ENCODE data around the gene THRB.

THRB gene

DNA sequence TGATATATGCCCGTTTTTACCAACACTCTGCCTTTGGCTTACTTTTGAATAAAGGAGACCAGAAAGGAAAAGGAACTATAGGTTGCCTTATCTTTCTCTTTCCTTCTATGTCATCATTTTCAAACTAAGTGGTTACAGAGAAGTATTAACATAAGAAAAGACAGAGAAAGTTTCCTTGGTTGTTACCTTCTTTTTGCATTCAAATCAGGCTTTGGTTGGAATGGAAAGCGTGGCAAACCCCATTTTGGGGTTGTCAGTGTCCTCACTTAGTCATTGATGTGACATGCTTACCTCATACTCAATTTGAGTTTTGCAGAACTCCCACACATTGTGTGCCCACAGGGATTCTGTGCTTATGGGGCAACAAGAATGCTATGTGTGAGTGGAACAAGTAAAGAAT lies 3.7 kb upstream of the THRB start:
- no peak overlapping the region for H3K4me3 ChIP-seq (replicated peaks; ENCODE audit: low read depth, low read length)
- no peak for DNase-seq (ENCODE audit: low read depth)
- TF ChIP-seq CTCF (IDR thresholded peaks at IDR 0.05; ENCODE audit: low read length, missing control alignments) = no peak

DNA sequence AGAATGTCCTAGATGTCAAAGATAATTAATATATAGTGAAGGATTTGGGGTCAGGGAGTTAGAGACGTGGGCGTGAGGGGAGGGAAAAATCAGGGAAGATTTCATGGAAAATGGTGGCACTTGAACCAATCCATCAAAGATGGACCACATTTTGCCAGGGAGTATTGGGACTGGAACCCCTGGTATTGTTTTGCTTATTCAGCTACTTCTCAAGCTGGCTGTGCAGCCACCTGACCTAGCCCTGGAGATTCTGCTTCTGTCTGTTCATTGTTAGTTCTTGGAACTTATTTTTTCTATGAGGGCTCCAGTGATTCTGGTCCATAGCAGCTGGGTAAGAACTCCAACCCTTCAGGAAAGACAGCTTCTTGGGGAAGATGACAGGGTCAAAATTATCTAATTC lies 3.3 kb upstream of the THRB start:
- H3K4me3 ChIP-seq (replicated peaks; ENCODE audit: low read depth, low read length) = no peak overlapping the region
- TF ChIP-seq CTCF (IDR thresholded peaks at IDR 0.05; ENCODE audit: low read length, missing control alignments) = no peak
- no peak for DNase-seq (ENCODE audit: low read depth)

DNA sequence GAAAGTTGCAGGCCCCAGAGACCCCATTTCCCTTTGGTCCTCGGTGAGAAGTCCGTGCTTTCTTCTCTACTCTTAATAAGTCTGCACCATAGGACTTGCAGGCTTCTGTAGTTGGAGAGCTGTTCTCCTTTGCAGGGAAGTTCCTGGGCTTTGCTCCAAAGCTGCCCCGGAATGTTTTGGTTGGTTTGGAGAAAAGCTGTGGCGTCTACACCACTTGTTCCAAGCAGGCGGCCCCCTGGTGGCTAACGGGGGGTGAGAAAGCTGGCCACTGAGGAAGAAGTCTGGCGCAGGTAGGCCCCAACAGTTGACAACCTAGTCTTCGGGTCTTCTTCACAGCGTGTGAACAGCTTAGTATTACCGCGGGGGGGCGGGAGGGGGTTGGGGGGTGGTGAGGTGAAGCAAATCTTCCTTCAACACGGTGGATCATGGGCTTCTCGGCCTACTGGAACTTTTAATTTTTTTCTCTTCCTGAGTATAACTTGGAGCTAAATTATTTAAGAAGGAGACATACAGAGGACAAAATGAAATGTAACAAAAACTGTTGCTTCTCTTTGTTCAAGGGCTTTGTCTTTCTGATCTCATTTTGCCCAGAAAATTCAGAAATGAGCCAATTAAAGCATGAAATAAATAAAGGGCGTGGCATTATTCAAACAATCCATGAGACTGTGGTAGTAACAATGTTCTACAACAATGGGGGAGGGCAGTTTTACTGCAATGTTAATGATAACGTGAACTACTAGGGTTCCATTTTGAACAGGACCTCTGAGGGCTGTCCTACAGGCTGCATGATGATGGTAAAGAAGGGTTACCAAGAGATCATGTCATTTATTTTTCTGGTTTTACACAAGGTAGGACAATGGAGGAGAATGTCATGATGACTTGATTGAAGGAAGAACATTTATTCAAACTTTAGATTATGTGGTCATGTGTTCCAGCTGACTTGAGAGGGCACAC lies 2.2 kb upstream of the THRB start:
- peak; percentile 41 for TF ChIP-seq CTCF (IDR thresholded peaks at IDR 0.05; ENCODE audit: low read length, missing control alignments)
- DNase-seq (ENCODE audit: low read depth) = peak; percentile 69
- no peak overlapping the region for H3K4me3 ChIP-seq (replicated peaks; ENCODE audit: low read depth, low read length)

DNA sequence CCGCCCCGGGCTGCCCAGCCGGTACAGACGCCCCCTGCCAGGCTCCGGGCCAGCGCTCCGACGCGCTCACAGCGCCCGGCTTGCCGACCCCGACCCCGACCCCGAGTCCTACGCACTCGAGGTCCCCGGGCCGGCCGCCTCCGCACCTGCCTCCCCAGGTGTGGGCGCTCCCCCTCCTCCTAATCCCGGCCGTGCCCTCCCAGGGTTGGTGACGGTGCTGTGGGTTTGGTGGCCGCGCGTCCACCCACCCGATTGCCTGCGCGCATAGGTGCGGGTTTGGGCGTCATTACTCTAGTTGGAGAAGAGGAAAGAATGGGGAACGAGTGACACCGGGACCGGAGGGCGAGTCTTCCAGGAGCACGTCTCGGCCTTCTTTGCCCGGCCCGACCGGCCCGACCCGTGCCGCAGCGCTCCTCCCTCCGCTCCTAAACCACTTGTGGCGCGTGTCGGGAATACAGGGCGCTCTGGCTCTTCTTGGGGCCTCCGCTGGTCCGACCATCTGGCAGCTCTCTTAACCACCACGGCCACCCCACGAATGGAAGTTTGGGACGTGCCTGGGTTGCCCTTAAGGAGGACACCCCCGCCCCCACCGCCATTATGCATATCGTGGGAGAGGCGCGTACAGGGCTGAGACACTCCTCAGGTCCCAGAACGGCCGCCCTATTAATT lies 810 bp upstream of the THRB start:
- DNase-seq (ENCODE audit: low read depth) = no peak
- peak overlapping the region; percentile 51 for H3K4me3 ChIP-seq (replicated peaks; ENCODE audit: low read depth, low read length)
- TF ChIP-seq CTCF (IDR thresholded peaks at IDR 0.05; ENCODE audit: low read length, missing control alignments) = no peak

DNA sequence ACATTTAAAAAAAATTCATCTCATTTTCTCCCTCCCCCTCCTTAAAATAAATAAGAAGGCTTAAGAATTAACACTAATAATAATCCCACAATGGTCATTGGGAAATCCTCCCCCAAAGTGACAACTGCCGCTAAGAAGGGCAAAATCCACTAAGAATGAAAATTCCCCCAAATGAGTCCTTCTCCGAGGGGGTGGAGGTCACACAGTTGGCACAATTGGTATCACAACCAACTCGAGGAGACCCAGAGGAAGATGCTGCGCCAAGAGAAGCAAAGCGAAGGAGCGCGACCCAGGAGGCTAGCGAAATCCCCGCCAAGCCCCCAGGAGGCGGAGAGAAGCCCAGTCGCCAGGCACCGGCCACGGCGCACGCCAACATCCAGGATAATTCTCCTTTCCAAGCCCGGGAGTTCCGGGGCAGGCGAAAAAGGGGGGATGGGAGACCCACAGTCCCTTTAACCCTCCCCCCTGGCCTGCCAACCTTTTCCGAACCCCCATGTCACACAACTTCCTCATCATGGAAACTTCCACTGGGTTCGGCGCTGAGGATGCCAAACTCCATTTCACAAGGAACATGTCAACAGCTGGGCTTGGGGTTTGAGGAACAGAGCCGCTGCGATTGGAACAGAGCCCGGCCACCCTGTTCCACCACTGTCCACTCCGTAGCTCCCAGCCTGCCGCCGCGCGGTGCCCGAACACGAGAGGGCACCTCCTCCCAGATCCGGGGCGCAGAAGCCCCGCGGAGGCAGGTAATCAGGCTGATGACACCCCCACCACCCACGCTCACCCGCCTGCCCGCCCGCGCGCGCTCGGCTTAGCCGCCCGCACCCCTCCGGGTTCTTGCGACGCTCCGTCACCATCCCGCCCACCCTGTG lies 668 bp downstream of the THRB start:
- peak overlapping the region; percentile 51 for H3K4me3 ChIP-seq (replicated peaks; ENCODE audit: low read depth, low read length)
- DNase-seq (ENCODE audit: low read depth) = peak; percentile 26
- no peak for TF ChIP-seq CTCF (IDR thresholded peaks at IDR 0.05; ENCODE audit: low read length, missing control alignments)

GRCh38 chr3:24492971-24493551 lies 1.6 kb downstream of the THRB start:
- TF ChIP-seq CTCF (IDR thresholded peaks at IDR 0.05; ENCODE audit: low read length, missing control alignments) = no peak
- DNase-seq (ENCODE audit: low read depth) = no peak
- H3K4me3 ChIP-seq (replicated peaks; ENCODE audit: low read depth, low read length) = no peak overlapping the region

Measured in fibroblast of pulmonary artery (primary cell).